ENCODE measurements around the gene NCLN. TPM values are rescaled to one million over a fixed set of nuclear protein-coding genes. Genes with fewer than 3 reads are reported as not detected.

NCLN gene
- total and polyA plus RNA-seq, 8 donors = 34.0 to 68.1 (median 51.3) TPM

- Histone ChIP-seq H3K4me1 (no peaks in the 10 kb centered on the region), H3K27me3 (no peaks in the 10 kb centered on the region), H3K27ac (no peak overlapping the region), H3K4me3 (no peak overlapping the region), H3K9me3 (no peaks in the 10 kb centered on the region), H3K36me3 (no peaks in the 10 kb centered on the region)
- DNase-seq = no peak
- TF ChIP-seq, protein P1, sequence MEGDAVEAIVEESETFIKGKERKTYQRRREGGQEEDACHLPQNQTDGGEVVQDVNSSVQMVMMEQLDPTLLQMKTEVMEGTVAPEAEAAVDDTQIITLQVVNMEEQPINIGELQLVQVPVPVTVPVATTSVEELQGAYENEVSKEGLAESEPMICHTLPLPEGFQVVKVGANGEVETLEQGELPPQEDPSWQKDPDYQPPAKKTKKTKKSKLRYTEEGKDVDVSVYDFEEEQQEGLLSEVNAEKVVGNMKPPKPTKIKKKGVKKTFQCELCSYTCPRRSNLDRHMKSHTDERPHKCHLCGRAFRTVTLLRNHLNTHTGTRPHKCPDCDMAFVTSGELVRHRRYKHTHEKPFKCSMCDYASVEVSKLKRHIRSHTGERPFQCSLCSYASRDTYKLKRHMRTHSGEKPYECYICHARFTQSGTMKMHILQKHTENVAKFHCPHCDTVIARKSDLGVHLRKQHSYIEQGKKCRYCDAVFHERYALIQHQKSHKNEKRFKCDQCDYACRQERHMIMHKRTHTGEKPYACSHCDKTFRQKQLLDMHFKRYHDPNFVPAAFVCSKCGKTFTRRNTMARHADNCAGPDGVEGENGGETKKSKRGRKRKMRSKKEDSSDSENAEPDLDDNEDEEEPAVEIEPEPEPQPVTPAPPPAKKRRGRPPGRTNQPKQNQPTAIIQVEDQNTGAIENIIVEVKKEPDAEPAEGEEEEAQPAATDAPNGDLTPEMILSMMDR (IDR thresholded peaks at IDR 0.05) = no peak
- ATAC-seq = no peak
- intact Hi-C loops (cut with DNase I) = no loop called here
- WGBS, 2 donors = 75 to 85% methylated on average over 5 of the region's 5 CpGs
- FAIRE-seq = no peak
These were observed 37.0 kb downstream of the NCLN start for GRCh38 chr19:3222709-3223108.

GRCh38 chr19:3224346-3225168, 38.8 kb downstream of the NCLN start, which contains the start of gene CELF5:
TSS of gene CELF5 (plus strand) at chr19:3224661. CDS start at chr19:3224740, 79 bp downstream.
- Histone ChIP-seq H3K27ac (no peak within 1 kb of the TSS), H3K4me3 (peak within 1 kb of the TSS in 1 of 4 donors; percentile 11), H3K36me3 (no peaks in the 10 kb centered on the region), H3K27me3 (no peaks in the 10 kb centered on the region), H3K9me3 (no peaks in the 10 kb centered on the region), H3K4me1 (no peaks in the 10 kb centered on the region)
- peak in 4 of 6 donors; percentile 34 to 86 (median 50) for DNase-seq
- TF ChIP-seq, protein P1 (IDR thresholded peaks at IDR 0.05) = peak in 3 of 4 donors; percentile 21 to 40 (median 32)
- intact Hi-C loops (cut with DNase I) = no loop called here
- FAIRE-seq = no peak
- WGBS, 2 donors = 2% methylated on average over 38 to 93 of the region's 94 CpGs
- peak; percentile 67 to 96 (median 76) for ATAC-seq

- intact Hi-C loops (cut with DNase I) = no loop called here
- Histone ChIP-seq H3K36me3 (no peaks in the 10 kb centered on the region), H3K27me3 (no peaks in the 10 kb centered on the region), H3K27ac (no peak overlapping the region), H3K9me3 (no peaks in the 10 kb centered on the region), H3K4me3 (no peak overlapping the region), H3K4me1 (no peaks in the 10 kb centered on the region)
- FAIRE-seq (no peak), ATAC-seq (no peak), DNase-seq (no peak)
- TF ChIP-seq, protein P1 (IDR thresholded peaks at IDR 0.05) = no peak
- 0% methylated on average over 5 to 9 of the region's 9 CpGs for WGBS, 2 donors
These were observed 39.4 kb downstream of the NCLN start for GRCh38 chr19:3225169-3225485.

DNA sequence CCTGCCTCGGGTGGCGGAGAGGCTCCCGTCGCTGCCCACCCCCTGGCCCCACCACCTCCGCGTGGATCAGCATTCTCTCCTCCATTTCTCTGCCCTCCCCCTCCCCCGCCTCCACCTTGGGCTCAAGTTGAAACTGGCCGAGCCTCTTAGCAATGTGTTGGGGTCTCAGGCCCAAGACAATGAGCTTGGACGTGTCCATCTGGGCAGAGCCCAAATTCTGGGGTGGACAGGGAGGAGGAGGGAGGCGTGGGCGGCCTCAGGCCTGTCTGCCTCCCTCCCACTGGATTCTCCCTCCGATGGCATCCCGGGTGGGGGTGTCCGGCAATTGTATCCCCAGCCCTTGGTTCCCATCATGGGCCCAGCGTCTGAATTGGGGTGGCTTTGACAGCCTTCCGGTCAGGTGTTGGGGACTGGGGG, 40.0 kb downstream of the NCLN start:
- Histone ChIP-seq H3K4me1 (no peaks in the 10 kb centered on the region), H3K36me3 (no peaks in the 10 kb centered on the region), H3K4me3 (no peak overlapping the region), H3K9me3 (no peaks in the 10 kb centered on the region), H3K27me3 (no peaks in the 10 kb centered on the region), H3K27ac (no peak overlapping the region)
- DNase-seq (no peak), FAIRE-seq (no peak), ATAC-seq (no peak)
- WGBS, 2 donors = 41% methylated on average over 14 to 16 of the region's 16 CpGs
- TF ChIP-seq, protein P1 (IDR thresholded peaks at IDR 0.05) = no peak
- intact Hi-C loops (cut with DNase I) = no loop called here

DNA sequence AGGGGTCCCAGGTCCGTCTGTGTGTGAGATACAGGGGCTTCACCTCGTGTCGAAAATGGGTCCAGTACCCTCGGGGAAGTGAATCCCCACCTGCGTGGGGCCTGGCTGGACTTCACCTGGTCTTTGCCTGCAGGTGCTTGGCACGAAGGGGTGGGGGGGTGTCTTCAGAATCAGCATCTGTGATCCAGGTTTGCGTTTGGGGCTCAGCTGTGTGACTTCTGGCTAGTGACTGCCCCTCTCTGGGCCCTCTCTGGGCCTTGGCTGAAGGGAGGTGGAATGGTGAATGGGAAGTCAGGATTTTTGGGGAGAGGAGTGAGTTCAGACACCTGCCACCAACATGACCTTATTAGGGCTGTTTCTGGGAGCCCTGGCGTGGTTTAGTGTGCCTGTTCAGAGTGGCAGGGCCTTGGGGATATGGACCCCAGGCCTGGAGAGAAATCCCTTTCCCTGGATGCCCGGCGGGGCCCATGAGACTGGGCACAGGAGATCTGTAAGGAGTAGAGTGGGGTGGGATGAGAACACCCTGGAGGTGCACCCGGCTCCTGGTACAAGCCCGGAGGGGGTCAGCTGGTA, 41.4 kb downstream of the NCLN start:
- Histone ChIP-seq H3K27ac (no peak overlapping the region), H3K9me3 (no peaks in the 10 kb centered on the region), H3K36me3 (no peaks in the 10 kb centered on the region), H3K4me3 (no peak overlapping the region), H3K27me3 (no peaks in the 10 kb centered on the region), H3K4me1 (no peaks in the 10 kb centered on the region)
- WGBS, 2 donors = 59 to 65% methylated on average over 12 of the region's 12 CpGs
- FAIRE-seq = no peak
- ATAC-seq = no peak
- intact Hi-C loops (cut with DNase I) = no loop called here
- TF ChIP-seq, protein P1 (IDR thresholded peaks at IDR 0.05) = no peak
- DNase-seq = no peak
